ENCODE data around the gene PARP11. TPM values are rescaled to one million over a fixed set of nuclear protein-coding genes. Genes with fewer than 3 reads are reported as not detected.

Gene PARP11
- total RNA-seq, 4 donors from 2014 or later = 3.9 to 10.0 (median 6.2) TPM

DNA sequence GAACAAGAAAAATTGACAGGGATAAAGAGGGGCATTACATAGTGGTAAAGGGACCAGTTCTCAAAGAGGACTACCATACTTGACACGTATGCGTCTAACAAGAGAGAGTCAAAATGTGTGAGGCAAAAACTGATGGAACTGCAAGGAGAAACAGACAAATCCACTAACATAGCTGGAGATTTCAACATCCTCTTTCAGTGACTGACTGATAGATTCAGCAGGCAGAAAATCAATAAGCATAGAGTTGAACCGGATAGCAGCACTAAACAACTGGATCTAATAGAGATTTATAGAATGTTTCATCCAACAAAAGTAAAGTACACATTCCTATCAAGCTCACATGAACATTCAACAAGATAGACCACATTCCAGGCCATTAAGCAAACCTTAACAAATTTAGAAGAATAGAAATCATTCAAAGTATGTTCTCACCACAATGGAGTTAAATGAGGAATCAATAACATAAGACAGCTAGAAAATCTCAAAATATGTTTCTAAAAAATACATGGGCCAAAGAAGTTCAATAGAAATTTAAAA lies 104.2 kb downstream of the PARP11 start:
- ATAC-seq = no peak

DNA sequence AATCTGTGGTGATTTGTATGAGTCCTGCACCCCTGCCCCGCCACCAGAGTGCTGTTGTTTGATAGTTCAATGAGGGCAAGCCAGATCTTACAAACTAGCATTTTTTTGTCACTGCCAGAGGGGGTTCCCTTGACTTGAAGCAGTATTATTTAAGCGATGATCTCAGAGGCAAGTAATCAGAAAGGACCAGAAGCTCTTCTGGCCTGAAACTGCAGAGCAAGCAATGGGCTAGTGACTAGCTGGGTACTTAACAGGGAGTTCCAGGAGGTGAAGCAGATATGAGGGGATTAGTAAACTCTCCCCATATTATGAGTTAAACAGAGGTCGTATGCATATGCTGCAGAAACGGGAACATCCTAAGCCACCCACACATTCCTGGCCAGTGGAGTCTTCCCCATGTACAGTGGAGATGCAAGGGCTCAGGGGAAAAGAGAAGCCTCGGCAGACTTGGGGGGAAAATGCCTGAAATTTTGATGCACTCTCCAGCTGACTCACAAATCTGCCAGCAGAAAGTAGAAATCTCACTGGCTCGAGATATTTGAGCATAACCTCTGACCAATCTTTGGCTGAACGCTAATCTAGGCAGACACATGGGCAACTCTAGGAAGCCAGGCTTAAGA lies 112.0 kb downstream of the PARP11 start:
- H3K4me3 ChIP-seq = no peak overlapping the region
- H3K36me3 ChIP-seq = no peaks in the 10 kb centered on the region
- TF ChIP-seq EP300 (IDR thresholded peaks at IDR 0.05) (no peak), POLR2A (IDR thresholded peaks at IDR 0.05) (no peak), POLR2AphosphoS5 (IDR thresholded peaks at IDR 0.05) (no peak)
- TF ChIP-seq, protein P1, sequence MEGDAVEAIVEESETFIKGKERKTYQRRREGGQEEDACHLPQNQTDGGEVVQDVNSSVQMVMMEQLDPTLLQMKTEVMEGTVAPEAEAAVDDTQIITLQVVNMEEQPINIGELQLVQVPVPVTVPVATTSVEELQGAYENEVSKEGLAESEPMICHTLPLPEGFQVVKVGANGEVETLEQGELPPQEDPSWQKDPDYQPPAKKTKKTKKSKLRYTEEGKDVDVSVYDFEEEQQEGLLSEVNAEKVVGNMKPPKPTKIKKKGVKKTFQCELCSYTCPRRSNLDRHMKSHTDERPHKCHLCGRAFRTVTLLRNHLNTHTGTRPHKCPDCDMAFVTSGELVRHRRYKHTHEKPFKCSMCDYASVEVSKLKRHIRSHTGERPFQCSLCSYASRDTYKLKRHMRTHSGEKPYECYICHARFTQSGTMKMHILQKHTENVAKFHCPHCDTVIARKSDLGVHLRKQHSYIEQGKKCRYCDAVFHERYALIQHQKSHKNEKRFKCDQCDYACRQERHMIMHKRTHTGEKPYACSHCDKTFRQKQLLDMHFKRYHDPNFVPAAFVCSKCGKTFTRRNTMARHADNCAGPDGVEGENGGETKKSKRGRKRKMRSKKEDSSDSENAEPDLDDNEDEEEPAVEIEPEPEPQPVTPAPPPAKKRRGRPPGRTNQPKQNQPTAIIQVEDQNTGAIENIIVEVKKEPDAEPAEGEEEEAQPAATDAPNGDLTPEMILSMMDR (IDR thresholded peaks at IDR 0.05) = no peak
- WGBS, 2 donors (ENCODE audit: low coverage in 1 of 2) = 46 to 84% methylated on average over 4 to 6 of the region's 7 CpGs
- no peaks in the 10 kb centered on the region for H3K4me1 ChIP-seq
- H3K27me3 ChIP-seq = no peaks in the 10 kb centered on the region
- no peaks in the 10 kb centered on the region for H3K9me3 ChIP-seq
- no peak overlapping the region for H3K27ac ChIP-seq
- no peak for ATAC-seq

More for the DNA sequence above, 104.2 kb downstream of the PARP11 start:
- Histone ChIP-seq H3K4me1 (no peaks in the 10 kb centered on the region), H3K36me3 (no peaks in the 10 kb centered on the region), H3K4me3 (no peak overlapping the region), H3K27me3 (no peaks in the 10 kb centered on the region), H3K27ac (no peak overlapping the region), H3K9me3 (no peaks in the 10 kb centered on the region)
- WGBS, 2 donors (ENCODE audit: low coverage in 1 of 2) = 91% methylated on average over 2 to 3 of the region's 3 CpGs
- TF ChIP-seq EP300 (IDR thresholded peaks at IDR 0.05) = no peak

DNA sequence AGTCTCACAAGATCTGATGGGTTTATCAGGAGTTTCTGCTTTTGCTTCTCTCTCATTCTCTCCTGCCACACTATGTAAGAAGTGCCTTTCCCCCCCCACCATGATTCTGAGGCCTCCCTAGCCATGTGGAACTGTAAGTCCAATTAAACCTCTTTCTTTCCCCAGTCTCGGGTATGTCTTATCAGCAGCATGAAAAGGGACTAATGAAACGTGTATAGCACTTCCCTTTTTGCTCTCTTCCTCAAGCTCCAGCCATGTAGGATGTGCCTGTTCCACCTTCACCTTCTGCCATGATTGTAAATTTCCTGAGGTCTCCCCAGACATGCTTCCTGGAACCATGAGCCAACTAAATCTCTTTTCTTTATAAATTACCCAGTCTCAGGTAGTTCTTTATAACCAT lies 113.3 kb downstream of the PARP11 start:
- Histone ChIP-seq H3K9me3 (no peaks in the 10 kb centered on the region), H3K27ac (no peak overlapping the region), H3K4me1 (no peaks in the 10 kb centered on the region), H3K27me3 (peaks cover 7% of the 10 kb centered on the region), H3K36me3 (no peaks in the 10 kb centered on the region), H3K4me3 (no peak overlapping the region)
- ATAC-seq = no peak
- no peak for TF ChIP-seq POLR2A (IDR thresholded peaks at IDR 0.05)
- TF ChIP-seq EP300 (IDR thresholded peaks at IDR 0.05) = no peak
- no peak for TF ChIP-seq POLR2AphosphoS5 (IDR thresholded peaks at IDR 0.05)
- TF ChIP-seq, protein P1 (IDR thresholded peaks at IDR 0.05) = no peak
- 66 to 81% methylated on average over 2 of the region's 2 CpGs for WGBS, 2 donors (ENCODE audit: low coverage in 1 of 2)

Other genes with a start within 250 kb of the PARP11 start
- 1 to 10 TPM; 2.2 to 5.4 (median 3.0) TPM for gene CRACR2A, start 120.3 kb downstream of the PARP11 start, total RNA-seq

Measured in gastroesophageal sphincter (tissue), 4 donors.